ENCODE data around the gene ULBP2. TPM values are rescaled to one million over a fixed set of nuclear protein-coding genes. Genes with fewer than 3 reads are reported as not detected.

The ULBP2 gene
- total and polyA plus RNA-seq, 2 of the 8 experiments (the other 6 are each of a cell fraction or from before 2014, with no cell fraction given) = 0.05 TPM; not detected in 1

DNA sequence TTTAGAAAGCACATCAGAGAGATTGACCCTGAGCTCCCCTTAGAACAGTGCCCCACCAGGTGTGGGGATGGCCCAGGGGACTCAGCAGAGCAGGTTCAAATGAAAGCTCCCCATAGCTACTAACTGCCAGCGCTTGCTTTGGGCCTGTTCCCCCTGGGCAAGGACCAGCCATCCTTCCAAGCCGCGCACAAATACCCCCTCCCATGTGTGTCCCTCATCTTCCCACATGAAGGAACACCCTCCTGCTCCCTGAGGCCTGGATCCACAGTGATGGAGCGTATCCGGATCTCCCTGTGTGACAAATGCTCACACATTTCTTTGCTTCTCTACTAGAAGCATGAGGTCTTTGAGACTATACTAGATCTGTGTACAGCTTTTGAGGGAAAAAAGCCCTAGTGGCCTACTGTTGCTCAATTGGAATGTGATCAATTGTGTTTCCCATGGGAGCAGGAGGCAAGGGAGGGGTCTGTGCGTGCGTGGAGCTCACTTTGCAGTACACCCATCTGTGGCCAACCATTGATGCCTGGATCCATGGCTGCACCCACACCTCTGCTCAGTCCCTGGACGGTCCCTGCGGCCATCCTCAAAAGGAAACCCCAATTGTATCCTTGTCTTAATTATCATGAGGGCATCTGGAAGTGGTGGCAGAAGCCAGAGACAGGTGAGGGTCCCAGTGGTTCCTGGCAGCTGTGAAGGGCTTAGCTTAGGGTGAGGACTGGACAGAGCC is 17.4 kb upstream of the ULBP2 start:
- no peaks in the 10 kb centered on the region for H3K79me2 ChIP-seq (ENCODE audit: control insufficient read depth in 1 of 2, insufficient read depth in 2 of 2, low read length in 2 of 2)
- TF ChIP-seq POLR2AphosphoS5 (IDR thresholded peaks at IDR 0.05; ENCODE audit: low read depth, low read length) (no peak), NRF1 (IDR thresholded peaks at IDR 0.05; ENCODE audit: low read depth, low read length) (no peak), ASH2L (IDR thresholded peaks at IDR 0.05; ENCODE audit: low read length) (no peak), RBBP5 (IDR thresholded peaks at IDR 0.05; ENCODE audit: borderline replicate concordance, low read depth, low read length) (no peak), SRF (IDR thresholded peaks at IDR 0.05; ENCODE audit: low read depth, low read length) (no peak), SP2 (IDR thresholded peaks at IDR 0.05; ENCODE audit: low read length) (no peak), KDM4A (IDR thresholded peaks at IDR 0.05; ENCODE audit: low read depth, low read length, severe bottlenecking) (no peak), SAP30 (IDR thresholded peaks at IDR 0.05; ENCODE audit: insufficient read depth, insufficient replicate concordance, low read length) (no peak), BRCA1 (IDR thresholded peaks at IDR 0.05; ENCODE audit: low read depth, low read length) (no peak), RAD21 (IDR thresholded peaks at IDR 0.05 in 1 of 2, conservative IDR thresholded peaks at IDR 0.05 in 1 of 2; ENCODE audit: low read depth in 2 of 2, low read length in 2 of 2) (no peak), SUZ12 (IDR thresholded peaks at IDR 0.05; ENCODE audit: low read length) (no peak)

More for the DNA sequence above, 17.4 kb upstream of the ULBP2 start:
- no peak overlapping the region for H3K56ac ChIP-seq (replicated peaks; ENCODE audit: insufficient read length, low read depth, low read length)
- H2BK20ac ChIP-seq (ENCODE audit: low read length) = no peak overlapping the region
- no peak overlapping the region for H4K5ac ChIP-seq (ENCODE audit: insufficient read length, low read depth, low read length)
- H3K23me2 ChIP-seq (ENCODE audit: low read depth, low read length) = peaks cover 12% of the 10 kb centered on the region; the same call in 1 of the 2 replicates
- peaks cover 3 to 4% of the 10 kb centered on the region in 2 experiments for H4K20me1 ChIP-seq (replicated peaks in 1 of 2; ENCODE audit: control insufficient read depth in 1 of 2, insufficient read depth in 2 of 2, low read length in 2 of 2)
- FAIRE-seq = no peak
- no peaks in the 10 kb centered on the region; a peak in 1 of 4 replicates for H3K9me3 ChIP-seq (ENCODE audit: insufficient read depth in 2 of 2, low read depth in 1 of 2, low read length in 1 of 2)
- H2BK15ac ChIP-seq (ENCODE audit: low read length) = no peak overlapping the region
- H3K18ac ChIP-seq (ENCODE audit: extremely low read depth, low read length) = no peak overlapping the region
- H3K4me1 ChIP-seq (replicated peaks in 1 of 4; ENCODE audit: control insufficient read depth in 3 of 4, insufficient read depth in 4 of 4, low read length in 3 of 4) = peaks cover 0 to 5% (median 0%) of the 10 kb centered on the region in 4 experiments; a peak in 2 of 7 replicates
- H4K8ac ChIP-seq (ENCODE audit: extremely low read depth, insufficient read depth, low read length) = no peak overlapping the region
- WGBS, 2 experiments (ENCODE audit: extremely low coverage in 1 of 2, insufficient coverage in 1 of 2, insufficient read length in 1 of 2, insufficient replicate concordance in 2 of 2, low coverage in 1 of 2, low lambda C conversion rate in 2 of 2, missing lambda C conversion rate in 1 of 2) = 46% methylated on average over 9 of the region's 9 CpGs; no CpG with 5 or more reads in 1 of the 2 experiments
- no peak overlapping the region for H3K23ac ChIP-seq (ENCODE audit: insufficient read length)
- no peak overlapping the region for H3K4ac ChIP-seq (replicated peaks; ENCODE audit: insufficient read length, low read depth, low read length)
- CTCF ChIA-PET (ENCODE audit: partially characterized antibody) = interaction anchor here (0.6 to 2.5 kb wide), 20 partner anchors 11 to 256 kb away, joined by 3 to 27 read pairs (median 4); partner anchors contain the start of genes RAET1E and ULBP1
- H2BK12ac ChIP-seq (ENCODE audit: low read depth, low read length) = no peak overlapping the region
- no peak overlapping the region for H2BK5ac ChIP-seq (ENCODE audit: low read depth, low read length)
- no peaks in the 10 kb centered on the region for H3K79me1 ChIP-seq (ENCODE audit: low read depth, low read length)
- no peak overlapping the region for H3K4me3 ChIP-seq (ENCODE audit: extremely low read depth in 1 of 4, insufficient read depth in 2 of 4, low read depth in 3 of 4, low read length in 4 of 4)
- no peak overlapping the region for H3K14ac ChIP-seq (ENCODE audit: insufficient read length)
- no peak for DNase-seq (ENCODE audit: low read depth in 1 of 2, low spot score in 2 of 2)
- no peak overlapping the region for H2AK5ac ChIP-seq (ENCODE audit: low read depth, low read length)
- POLR2A ChIA-PET (ENCODE audit: partially characterized antibody) = interaction anchor here (1.3 kb wide), 1 partner anchor 44 kb away, joined by 3 read pairs; no protein-coding TSS in a partner anchor
- no peak overlapping the region for H4K91ac ChIP-seq (replicated peaks; ENCODE audit: insufficient read length, low read length)
- peaks cover 39 to 62% (median 59%) of the 10 kb centered on the region in 4 experiments for H3K27me3 ChIP-seq (replicated peaks in 1 of 4; ENCODE audit: control insufficient read depth in 3 of 4, extremely low read depth in 1 of 4, insufficient read depth in 3 of 4, low read length in 3 of 4)
- H3K27ac ChIP-seq (ENCODE audit: low read depth, low read length) = no peak overlapping the region
- no peak overlapping the region; a peak in 1 of 4 replicates for H3K4me2 ChIP-seq (ENCODE audit: insufficient read depth in 1 of 2, low read depth in 2 of 2, low read length in 2 of 2)
- H2BK120ac ChIP-seq (replicated peaks; ENCODE audit: low read depth, low read length) = no peak overlapping the region
- no peak overlapping the region for H2AFZ ChIP-seq (ENCODE audit: low read length)
- no peak overlapping the region for H3K9ac ChIP-seq (replicated peaks in 1 of 4; ENCODE audit: extremely low read depth in 1 of 4, low read depth in 3 of 4, low read length in 3 of 4)
- H3K36me3 ChIP-seq (ENCODE audit: control insufficient read depth in 2 of 4, insufficient read depth in 4 of 4, low read length in 3 of 4) = peaks cover 0 to 3% (median 0%) of the 10 kb centered on the region in 4 experiments; a peak in 1 of 8 replicates

All from H1 (cell line).